ENCODE results near the gene ITGBL1. TPM values are rescaled to one million over a fixed set of nuclear protein-coding genes. Genes with fewer than 3 reads are reported as not detected.

Gene ITGBL1
- total RNA-seq, 2 donors from 2014 or later = not detected

- Histone ChIP-seq H3K9ac (ENCODE audit: extremely low read depth, low read length, poor library complexity, severe bottlenecking) (no peak within 1 kb of the TSS), H3K27ac (ENCODE audit: low read depth, low read length) (no peak within 1 kb of the TSS), H3K4me1 (ENCODE audit: control insufficient read depth, insufficient read depth, low read length) (no peaks in the 10 kb centered on the region), H3K27me3 (ENCODE audit: control insufficient read depth, insufficient read depth, low read length, poor library complexity, severe bottlenecking) (peaks cover 41% of the 10 kb centered on the region), H3K36me3 (ENCODE audit: control insufficient read depth, insufficient read depth, low read length) (no peaks in the 10 kb centered on the region), H3K9me3 (ENCODE audit: control insufficient read depth, low read length) (no peaks in the 10 kb centered on the region), H3K4me3 (ENCODE audit: low read length) (peak within 1 kb of the TSS; percentile 81)
- no peaks in the 10 kb centered on the region for H3K36me3 Mint-ChIP-seq (ENCODE audit: low read depth)
- no peak for TF ChIP-seq CTCF (conservative IDR thresholded peaks at IDR 0.05)
- H3K9me3 Mint-ChIP-seq = no peaks in the 10 kb centered on the region
- WGBS, 2 experiments (ENCODE audit: insufficient coverage in 1 of 2, insufficient read length in 1 of 2) = 3% methylated on average over 31 to 80 of the region's 85 CpGs
- peak within 1 kb of the TSS; percentile 62 for H3K4me3 Mint-ChIP-seq
- peaks cover 35% of the 10 kb centered on the region for H3K27me3 Mint-ChIP-seq (ENCODE audit: insufficient read depth)
- no peak within 1 kb of the TSS for H3K27ac Mint-ChIP-seq
- no peaks in the 10 kb centered on the region for H3K4me1 Mint-ChIP-seq
- DNase-seq = peak; percentile 78
Observed at GRCh38 chr13:101416181-101417042, 36.1 kb upstream of the ITGBL1 start, which contains the start of gene NALCN. NALCN (minus strand) TSS chr13:101416508; CDS start chr13:101399126, 17,382 bp downstream.

- no peaks in the 10 kb centered on the region for H3K36me3 Mint-ChIP-seq (ENCODE audit: low read depth)
- Histone ChIP-seq H3K4me1 (ENCODE audit: control insufficient read depth, insufficient read depth, low read length) (no peaks in the 10 kb centered on the region), H3K9me3 (ENCODE audit: control insufficient read depth, low read length) (no peaks in the 10 kb centered on the region), H3K9ac (ENCODE audit: extremely low read depth, low read length, poor library complexity, severe bottlenecking) (no peak overlapping the region), H3K27ac (ENCODE audit: low read depth, low read length) (no peak overlapping the region), H3K27me3 (ENCODE audit: control insufficient read depth, insufficient read depth, low read length, poor library complexity, severe bottlenecking) (peaks cover 41% of the 10 kb centered on the region), H3K36me3 (ENCODE audit: control insufficient read depth, insufficient read depth, low read length) (no peaks in the 10 kb centered on the region), H3K4me3 (ENCODE audit: low read length) (peak overlapping the region; percentile 81)
- DNase-seq = no peak
- WGBS, 2 experiments (ENCODE audit: insufficient coverage in 1 of 2, insufficient read length in 1 of 2) = 0 to 75% methylated on average over 1 to 3 of the region's 3 CpGs
- H3K9me3 Mint-ChIP-seq = no peaks in the 10 kb centered on the region
- H3K4me3 Mint-ChIP-seq = peak overlapping the region; percentile 62
- H3K27ac Mint-ChIP-seq = no peak overlapping the region
- TF ChIP-seq CTCF (conservative IDR thresholded peaks at IDR 0.05) = no peak
- peaks cover 35% of the 10 kb centered on the region for H3K27me3 Mint-ChIP-seq (ENCODE audit: insufficient read depth)
- no peaks in the 10 kb centered on the region for H3K4me1 Mint-ChIP-seq
Observed at GRCh38 chr13:101417043-101417406, 35.5 kb upstream of the ITGBL1 start.

GRCh38 chr13:101417501-101417900 lies 35.0 kb upstream of the ITGBL1 start:
- Mint-ChIP-seq H3K4me1 (no peaks in the 10 kb centered on the region), H3K9me3 (no peaks in the 10 kb centered on the region), H3K36me3 (ENCODE audit: low read depth) (no peaks in the 10 kb centered on the region), H3K4me3 (no peak overlapping the region), H3K27me3 (ENCODE audit: insufficient read depth) (peaks cover 35% of the 10 kb centered on the region), H3K27ac (no peak overlapping the region)
- H3K4me1 ChIP-seq (ENCODE audit: control insufficient read depth, insufficient read depth, low read length) = no peaks in the 10 kb centered on the region
- WGBS, 2 experiments (ENCODE audit: insufficient coverage in 1 of 2, insufficient read length in 1 of 2) = 96% methylated on average over 2 of the region's 5 CpGs; no CpG with 5 or more reads in 1 of the 2 experiments
- no peak for DNase-seq
- no peak overlapping the region for H3K9ac ChIP-seq (ENCODE audit: extremely low read depth, low read length, poor library complexity, severe bottlenecking)
- H3K9me3 ChIP-seq (ENCODE audit: control insufficient read depth, low read length) = no peaks in the 10 kb centered on the region
- H3K36me3 ChIP-seq (ENCODE audit: control insufficient read depth, insufficient read depth, low read length) = no peaks in the 10 kb centered on the region
- TF ChIP-seq CTCF (conservative IDR thresholded peaks at IDR 0.05) = no peak
- H3K27ac ChIP-seq (ENCODE audit: low read depth, low read length) = no peak overlapping the region
- H3K27me3 ChIP-seq (ENCODE audit: control insufficient read depth, insufficient read depth, low read length, poor library complexity, severe bottlenecking) = peaks cover 41% of the 10 kb centered on the region
- no peak overlapping the region for H3K4me3 ChIP-seq (ENCODE audit: low read length)

Measured in endodermal cell (in vitro differentiated cells).